ENCODE data around the gene IGFBP6. TPM values are rescaled to one million over a fixed set of nuclear protein-coding genes. Genes with fewer than 3 reads are reported as not detected.

The IGFBP6 gene
- 148 to 249 TPM (median 240 TPM) in 5 replicates for total RNA-seq (2022; extraction: Qiagen RNA extraction)

GRCh38 chr12:53097564-53098353, at the start of gene IGFBP6:
Gene IGFBP6, plus strand, starts transcription at chr12:53097667. Its CDS starts 51 bp downstream, at chr12:53097718.

GRCh38 chr12:53049571-53050318, 47.7 kb upstream of the IGFBP6 start, which contains the start of gene TNS2:
Gene TNS2, plus strand, starts transcription at chr12:53050065. Its CDS starts 121 bp downstream, at chr12:53050186.

GRCh38 chr12:53079226-53080117, 18.0 kb upstream of the IGFBP6 start, which contains the start of gene SPRYD3:
Gene SPRYD3, minus strand, starts transcription at chr12:53079390. Its CDS starts 57 bp downstream, at chr12:53079333.

GRCh38 chr12:53102883-53103807, 5.7 kb downstream of the IGFBP6 start, which contains the start of gene SOAT2:
Gene SOAT2, plus strand, starts transcription at chr12:53103486. Its CDS starts 92 bp downstream, at chr12:53103578.

Other genes starting within 250 kb of the IGFBP6 start
- gene KRT78, start 248.7 kb upstream of the IGFBP6 start, total RNA-seq (2022; extraction: Qiagen RNA extraction), result 0.07 to 0.45 TPM (median 0.25 TPM) in 4 of 5 replicates, not detected in the other
- gene KRT8, start 192.6 kb upstream of the IGFBP6 start, total RNA-seq (2022; extraction: Qiagen RNA extraction), result 4,606 to 5,335 TPM (median 5,083 TPM) in 5 replicates
- gene KRT18, start 148.5 kb upstream of the IGFBP6 start, total RNA-seq (2022; extraction: Qiagen RNA extraction), result 3,169 to 3,568 TPM (median 3,500 TPM) in 5 replicates
- 222 to 466 TPM (median 261 TPM) in 5 replicates for gene EIF4B, start 91.2 kb upstream of the IGFBP6 start, total RNA-seq (2022; extraction: Qiagen RNA extraction)
- gene TNS2, start 47.6 kb upstream of the IGFBP6 start, total RNA-seq (2022; extraction: Qiagen RNA extraction), result 45.0 to 60.3 TPM (median 57.6 TPM) in 5 replicates
- 35.8 to 38.8 TPM (median 36.8 TPM) in 5 replicates for gene SPRYD3, start 18.3 kb upstream of the IGFBP6 start, total RNA-seq (2022; extraction: Qiagen RNA extraction)
- gene SOAT2, start 5.8 kb downstream of the IGFBP6 start, total RNA-seq (2022; extraction: Qiagen RNA extraction), result 0.10 to 0.37 TPM (median 0.26 TPM) in 5 replicates
- 14.4 to 17.3 TPM (median 16.5 TPM) in 5 replicates for gene ZNF740, start 83.1 kb downstream of the IGFBP6 start, total RNA-seq (2022; extraction: Qiagen RNA extraction)
- gene CSAD, start 83.3 kb downstream of the IGFBP6 start, total RNA-seq (2022; extraction: Qiagen RNA extraction), result 5.8 to 7.2 TPM (median 6.5 TPM) in 5 replicates
- 0.22 to 0.63 TPM (median 0.54 TPM) in 5 replicates for gene ITGB7, start 109.6 kb downstream of the IGFBP6 start, total RNA-seq (2022; extraction: Qiagen RNA extraction)
- gene RARG, start 134.5 kb downstream of the IGFBP6 start, total RNA-seq (2022; extraction: Qiagen RNA extraction), result 21.3 to 25.1 TPM (median 24.2 TPM) in 5 replicates
- 17.1 to 22.0 TPM (median 18.8 TPM) in 5 replicates for gene ESPL1, start 170.6 kb downstream of the IGFBP6 start, total RNA-seq (2022; extraction: Qiagen RNA extraction)
- 476 to 525 TPM (median 487 TPM) in 5 replicates for gene PFDN5, start 197.9 kb downstream of the IGFBP6 start, total RNA-seq (2022; extraction: Qiagen RNA extraction)
- gene MYG1, start 202.0 kb downstream of the IGFBP6 start, total RNA-seq (2022; extraction: Qiagen RNA extraction), result 67.3 to 96.7 TPM (median 92.1 TPM) in 5 replicates
- 74.0 to 81.7 TPM (median 77.0 TPM) in 5 replicates for gene AAAS, start 223.9 kb downstream of the IGFBP6 start, total RNA-seq (2022; extraction: Qiagen RNA extraction)
- 0.06 TPM in 1 of 5 replicates, not detected in the others for gene SP7, start 238.7 kb downstream of the IGFBP6 start, total RNA-seq (2022; extraction: Qiagen RNA extraction)

All from A549 treated with Hydrocortisone at 1 μM for 4 hours (cell line).